Right renal pelvis (tissue), 4 donors: ENCODE data around the gene MOCS3. TPM values are rescaled to one million over a fixed set of nuclear protein-coding genes. Genes with fewer than 3 reads are reported as not detected.

Experiments used
- DNase-seq, 4 donors: peaks; one replicate each; pipeline ENCODE4 v3.0.0-alpha.2; 2013; ENCODE audit warnings: low read depth in 4 of 4, low spot score in 3 of 4, missing footprints in 1 of 4
- polyA plus RNA-seq, 4 donors: library from polyadenylated mRNA; unstranded; fragments of 120-200 nt; gene quantifications; one replicate each; pipeline ENCODE4 v1.2.1, GENCODE V29; 2013; ENCODE audit not compliant: insufficient read length in 4 of 4

Gene MOCS3
- polyA plus RNA-seq, 4 donors, result 5.2 to 5.8 (median 5.5) TPM

DNA sequence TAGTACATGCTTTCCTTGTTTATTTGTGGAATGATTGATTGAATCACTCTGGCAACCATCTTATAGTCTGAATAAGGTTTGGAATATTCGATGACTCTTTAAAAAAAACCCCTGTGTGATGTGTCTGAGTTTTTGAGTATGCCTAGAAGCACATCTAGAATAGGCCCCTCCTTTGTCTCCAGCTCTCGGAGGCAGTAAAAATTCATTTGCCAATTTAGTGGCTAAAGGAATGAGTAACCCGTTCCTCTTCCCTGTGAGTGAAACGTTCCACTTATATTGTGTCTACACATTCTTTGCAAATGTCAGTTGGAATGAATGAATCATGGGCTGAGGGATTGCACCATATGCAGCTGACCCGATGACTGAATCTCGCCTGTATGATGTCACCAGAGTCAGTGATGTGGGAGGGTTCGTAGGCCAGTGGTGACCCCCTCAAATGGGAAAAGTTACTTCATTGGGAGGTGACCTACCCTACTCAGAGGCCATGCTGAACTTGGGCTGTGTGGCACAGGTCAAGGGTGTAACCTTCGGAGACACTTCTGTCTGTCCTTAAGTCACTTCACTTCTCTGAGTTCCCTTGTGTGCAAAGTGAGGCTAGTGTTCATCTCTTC is 21.6 kb downstream of the MOCS3 start:
- no peak for DNase-seq

DNA sequence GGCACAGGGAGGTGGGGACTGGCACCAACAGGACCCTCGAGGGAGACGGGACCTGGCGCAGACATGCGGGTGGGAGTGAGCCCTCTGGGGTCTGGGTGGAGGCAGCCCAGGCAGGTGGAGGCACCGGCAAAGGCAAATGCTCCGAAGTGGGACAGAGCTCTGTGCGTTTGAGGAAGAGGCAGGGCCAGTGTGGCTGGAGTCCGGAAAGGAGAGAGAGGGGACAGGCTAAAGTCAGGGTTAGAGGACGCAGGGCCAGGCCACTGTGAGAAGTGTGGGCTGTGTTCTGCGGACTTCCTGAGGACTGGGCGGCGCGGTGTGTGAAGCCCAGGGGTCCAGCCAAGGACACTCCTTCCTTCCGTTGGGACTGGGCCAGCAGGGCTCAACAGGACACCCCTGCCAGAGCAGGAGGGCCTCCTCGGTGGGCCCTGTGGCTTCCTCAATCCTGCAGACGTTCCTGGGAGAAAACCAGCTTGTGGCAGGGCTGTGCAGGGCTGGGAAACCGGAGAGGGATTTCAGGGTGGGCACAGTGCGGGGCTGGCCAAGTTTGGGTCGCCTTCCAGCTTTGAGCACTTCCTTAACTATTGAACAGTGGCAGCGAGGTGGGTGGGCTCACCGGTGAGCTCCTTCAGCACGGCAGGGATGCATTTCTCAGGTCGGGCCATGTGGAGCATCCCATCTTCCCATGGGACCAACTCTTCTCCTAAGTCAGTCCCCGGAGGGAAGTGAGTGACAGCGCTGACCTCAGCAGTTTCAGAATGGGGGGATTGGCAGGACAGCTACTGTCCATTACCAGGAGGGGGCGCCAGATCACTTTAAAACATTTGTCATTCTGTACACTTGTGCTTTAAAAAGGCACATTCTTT is 22.5 kb downstream of the MOCS3 start:
- no peak for DNase-seq

DNA sequence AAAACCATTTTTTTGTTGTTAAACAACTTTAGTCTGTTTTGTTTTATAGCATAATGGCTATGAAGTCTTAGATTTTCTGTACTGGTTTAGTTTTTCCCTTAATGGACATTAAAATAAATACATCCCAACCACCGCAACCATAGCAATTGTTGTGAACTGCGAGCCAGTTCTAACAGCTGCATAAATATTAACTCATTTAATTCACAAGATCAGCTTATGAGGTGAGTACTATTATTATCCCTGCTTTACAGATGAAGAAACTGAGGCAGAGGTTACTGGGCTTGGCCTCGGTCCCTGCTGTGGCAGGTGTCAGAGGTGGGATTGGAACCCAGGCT is 23.1 kb downstream of the MOCS3 start:
- no peak for DNase-seq

DNA sequence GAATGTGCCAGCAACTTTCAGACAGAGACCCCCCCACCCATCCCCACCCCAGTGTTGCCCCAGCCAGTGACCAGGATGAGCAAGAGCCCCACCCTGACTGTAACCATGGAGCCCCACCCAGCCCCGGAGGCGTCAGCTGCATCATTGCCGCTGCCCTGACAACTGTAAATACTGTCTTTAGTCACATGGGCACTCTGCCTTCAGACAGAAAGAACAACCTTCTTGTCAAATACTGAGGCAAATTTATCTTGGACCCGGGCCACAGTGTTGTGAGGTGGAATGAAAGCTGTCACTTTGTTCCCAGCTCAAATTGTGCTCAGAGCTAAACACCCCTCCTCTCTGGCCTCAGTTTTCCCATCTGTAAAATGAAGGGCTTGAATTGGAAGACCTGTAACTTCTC is 23.7 kb downstream of the MOCS3 start:
- DNase-seq, result no peak

DNA sequence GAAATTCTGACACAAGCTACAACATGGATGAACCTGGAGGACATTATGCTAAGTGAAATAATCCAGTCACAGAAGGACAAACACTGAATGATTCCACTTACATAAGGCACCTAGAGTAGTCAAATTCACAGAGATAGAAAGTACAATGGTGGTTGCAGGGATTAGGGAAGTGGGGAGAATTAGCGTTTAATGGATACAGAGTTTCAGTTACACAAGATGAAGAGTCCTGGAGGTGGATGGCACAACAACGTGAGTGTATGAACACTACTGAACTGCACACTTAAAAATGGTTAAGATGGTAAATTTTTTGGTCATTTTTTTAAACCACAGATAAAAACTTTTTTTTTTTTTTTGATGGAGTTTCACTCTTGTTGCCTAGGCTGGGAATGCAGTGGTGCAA is 24.7 kb downstream of the MOCS3 start:
- DNase-seq, result no peak

DNA sequence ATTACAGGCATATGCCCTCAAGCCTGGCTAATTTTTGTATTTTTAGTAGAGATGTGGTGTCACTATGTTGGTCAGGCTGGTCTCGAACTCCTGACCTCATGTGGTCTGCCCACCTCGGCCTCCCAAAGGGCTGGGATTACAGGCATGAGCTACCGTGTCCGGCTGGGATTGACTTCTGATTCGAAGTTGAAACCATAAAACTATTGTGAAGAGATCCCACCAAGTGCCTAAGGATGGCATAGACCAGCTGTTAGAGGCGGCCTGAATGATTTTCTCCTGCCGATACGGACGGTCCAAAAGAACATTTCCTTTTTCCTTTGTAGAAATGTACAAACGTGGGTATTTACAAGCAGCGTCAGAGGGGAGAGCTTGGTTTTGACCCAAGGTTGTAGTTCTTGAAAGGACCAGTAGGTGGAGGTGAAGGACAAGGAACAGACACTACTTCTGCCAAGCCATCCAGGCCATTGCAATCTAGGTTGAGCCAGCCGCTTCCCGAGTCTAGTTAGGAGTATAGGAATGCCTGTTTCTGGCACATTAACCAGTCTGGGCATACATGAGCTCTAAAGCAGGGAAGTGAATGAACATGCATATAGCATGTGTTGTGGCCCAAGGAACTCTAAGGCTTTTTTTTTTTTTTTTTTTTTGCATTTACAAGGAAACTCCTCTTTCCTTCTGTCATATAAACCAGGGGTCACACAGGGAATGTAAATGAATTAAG is 29.0 kb downstream of the MOCS3 start:
- peak; percentile 72 to 85 (median 78) for DNase-seq

DNA sequence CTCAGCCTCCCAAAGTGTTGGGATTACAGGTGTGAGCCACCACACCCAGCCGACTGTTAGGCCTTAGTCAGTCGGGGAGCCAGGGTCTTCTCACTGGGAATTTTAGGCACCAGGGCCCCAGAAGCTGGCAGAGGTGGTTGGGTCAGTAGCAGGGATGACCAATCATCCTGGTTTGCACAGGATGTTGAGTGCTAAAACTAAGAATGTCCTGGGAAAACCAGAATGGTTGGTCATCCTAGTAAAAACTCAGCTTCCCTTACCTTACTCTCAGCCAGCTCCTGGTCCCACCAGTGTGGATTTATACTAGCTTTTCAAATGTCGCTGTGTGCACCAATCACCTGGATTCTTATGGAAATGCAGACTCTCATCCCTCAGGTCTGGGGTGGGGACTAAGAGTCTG is 32.5 kb downstream of the MOCS3 start:
- DNase-seq, result no peak

DNA sequence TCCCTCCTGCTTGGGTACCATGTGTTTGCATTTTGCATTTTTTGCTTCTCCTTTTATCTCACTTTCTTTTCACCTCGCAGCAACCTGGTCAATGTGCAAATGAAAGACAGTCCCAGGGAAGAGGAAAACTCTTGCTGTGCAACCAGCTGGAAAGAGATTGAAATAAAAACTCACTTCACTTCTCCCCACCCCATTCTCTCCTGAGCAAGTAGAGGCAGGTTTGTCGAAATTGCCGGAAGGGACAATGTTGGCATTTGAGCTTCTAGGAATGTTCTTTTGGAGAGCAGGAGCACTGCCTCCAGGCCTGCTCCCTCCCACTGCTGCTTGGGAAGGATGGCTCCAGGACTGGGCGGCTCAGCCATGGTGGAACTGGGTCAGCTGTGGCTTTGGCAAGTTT is 33.7 kb downstream of the MOCS3 start:
- no peak for DNase-seq

DNA sequence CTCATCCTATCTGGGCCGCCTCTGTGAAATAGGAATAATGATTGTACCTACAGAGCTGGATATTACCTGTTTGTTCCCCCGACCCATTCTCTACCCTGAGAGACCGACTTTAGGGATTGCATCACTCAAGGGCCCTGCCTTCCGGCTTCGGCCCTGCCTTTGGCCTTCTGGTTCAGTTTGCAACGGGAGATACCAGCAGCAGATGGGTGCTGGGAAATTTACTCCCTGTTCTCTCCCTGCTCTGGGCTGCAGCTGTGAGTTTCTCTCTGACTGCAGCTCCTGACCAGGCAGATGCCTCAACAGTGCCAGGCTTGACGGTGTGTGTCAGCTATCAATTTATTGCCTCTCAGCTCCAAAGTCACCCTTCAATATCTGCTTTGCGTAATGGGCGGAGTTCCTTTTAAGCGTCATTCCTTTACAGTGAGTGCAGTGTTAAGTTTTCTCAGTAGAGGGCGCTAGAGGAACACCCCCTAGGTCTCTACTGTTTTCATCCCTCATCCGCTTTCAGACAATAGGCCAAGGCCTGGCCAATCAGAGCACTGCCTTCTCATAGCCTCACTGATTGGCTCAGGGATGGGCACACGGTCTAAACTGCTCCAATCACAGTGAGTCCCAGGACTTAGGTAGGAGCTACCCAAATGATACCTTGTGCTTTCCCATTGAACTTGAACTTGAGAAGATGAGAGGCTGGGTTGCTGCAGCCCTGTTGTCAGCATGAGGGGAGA is 34.3 kb downstream of the MOCS3 start:
- no peak for DNase-seq

DNA sequence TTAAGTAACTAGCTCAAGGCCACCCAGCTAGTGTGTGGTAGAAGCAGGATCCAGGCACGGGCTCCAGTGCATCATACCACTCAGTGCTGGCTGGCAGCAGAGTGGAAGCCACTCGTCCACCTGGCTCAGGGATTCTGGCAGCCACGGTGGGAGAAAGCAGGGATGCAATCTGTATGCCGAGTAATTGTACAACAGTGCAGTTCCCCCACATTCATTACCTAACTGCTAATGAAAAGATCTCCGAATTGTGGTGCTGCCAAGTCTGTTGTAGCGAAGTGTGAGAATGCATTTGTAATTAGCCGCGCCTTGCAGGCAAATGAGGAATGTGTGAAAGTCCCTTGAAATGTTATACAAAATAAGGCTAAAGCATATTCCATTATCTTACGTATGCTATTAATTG is 35.3 kb downstream of the MOCS3 start:
- no peak for DNase-seq

DNA sequence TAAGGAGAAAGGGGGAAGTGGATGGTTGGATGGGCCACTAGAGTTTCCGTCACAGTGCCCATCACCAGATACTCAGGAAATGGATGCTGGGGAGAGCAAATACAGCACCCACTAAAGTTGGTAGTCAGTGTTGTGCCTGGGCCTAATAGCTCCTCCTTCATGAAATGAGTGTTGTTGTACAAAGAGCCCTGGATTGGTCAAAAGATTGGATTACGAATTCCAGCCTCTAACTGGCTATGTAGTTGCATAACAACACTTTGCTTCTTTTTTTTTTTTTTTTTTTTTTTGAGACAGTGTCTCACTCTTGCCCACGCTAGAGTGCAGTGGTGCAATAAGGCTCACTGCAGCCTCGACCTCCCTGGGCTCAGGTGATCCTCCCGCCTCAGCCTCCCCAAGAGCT is 36.9 kb downstream of the MOCS3 start:
- no peak for DNase-seq

DNA sequence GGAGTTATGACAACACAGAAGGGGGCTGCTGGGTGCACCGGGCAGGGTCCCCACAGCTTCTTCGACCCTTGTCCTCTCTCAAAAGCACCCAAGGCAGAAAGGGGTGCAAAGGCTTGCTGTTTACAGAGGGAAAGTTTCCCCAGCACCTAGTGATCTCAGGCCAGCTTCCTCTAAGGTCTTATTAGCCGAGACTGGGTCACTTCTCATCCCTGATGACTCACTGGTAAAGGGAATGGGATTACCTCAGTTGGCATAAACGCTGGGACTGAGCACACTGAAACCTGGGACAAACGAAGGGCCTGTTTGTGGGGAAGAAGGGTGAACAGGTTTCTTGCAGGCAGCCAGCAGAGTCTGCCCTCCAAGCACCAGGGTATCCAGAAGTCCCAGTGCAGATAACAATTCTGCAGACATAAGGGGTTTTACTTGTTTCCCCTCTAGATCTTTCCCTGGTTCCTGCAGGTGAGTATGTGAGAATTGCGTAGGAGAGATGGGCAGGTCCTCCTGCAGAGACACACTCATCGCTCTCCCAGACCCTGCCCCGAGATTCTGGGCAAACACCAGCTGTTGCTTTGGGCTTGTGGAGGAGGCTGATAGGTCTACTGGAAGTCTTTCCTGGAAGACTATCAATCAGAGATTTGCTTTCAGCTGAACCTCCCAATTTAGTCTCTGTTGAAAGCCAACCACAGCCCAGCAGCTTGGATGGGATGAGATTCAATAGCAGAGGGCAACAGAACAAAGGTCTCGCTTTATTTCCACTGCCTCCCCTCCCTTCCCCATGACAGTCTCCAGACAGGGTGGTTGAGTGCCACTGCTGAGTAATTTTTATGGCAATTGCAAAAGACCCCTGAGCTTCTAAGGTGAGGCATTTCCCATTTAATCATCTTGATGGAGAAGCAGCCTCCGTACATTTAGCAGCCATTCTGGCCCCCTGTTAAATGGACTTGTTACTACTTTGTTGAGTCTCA is 38.6 kb downstream of the MOCS3 start:
- no peak for DNase-seq

DNA sequence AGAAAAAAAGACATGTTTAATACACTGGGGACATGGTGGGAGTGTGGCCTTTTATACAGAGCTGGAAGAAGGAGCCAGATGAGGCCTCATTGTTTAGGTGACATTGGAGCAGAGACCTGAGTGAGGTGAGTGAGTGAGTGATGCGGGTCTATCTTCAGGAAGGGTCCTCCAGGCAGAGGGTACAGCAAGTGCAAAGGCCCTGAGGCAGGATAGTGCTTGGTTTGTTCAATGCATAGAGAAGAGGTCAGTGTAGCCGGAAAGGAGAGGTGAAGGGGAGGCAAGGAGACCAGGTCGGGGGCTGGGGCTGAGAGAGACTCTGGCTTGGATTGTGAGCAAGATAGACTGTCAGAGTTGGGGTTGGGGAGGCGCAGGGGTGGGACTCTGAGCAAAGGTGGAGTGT is 40.7 kb downstream of the MOCS3 start:
- no peak for DNase-seq

DNA sequence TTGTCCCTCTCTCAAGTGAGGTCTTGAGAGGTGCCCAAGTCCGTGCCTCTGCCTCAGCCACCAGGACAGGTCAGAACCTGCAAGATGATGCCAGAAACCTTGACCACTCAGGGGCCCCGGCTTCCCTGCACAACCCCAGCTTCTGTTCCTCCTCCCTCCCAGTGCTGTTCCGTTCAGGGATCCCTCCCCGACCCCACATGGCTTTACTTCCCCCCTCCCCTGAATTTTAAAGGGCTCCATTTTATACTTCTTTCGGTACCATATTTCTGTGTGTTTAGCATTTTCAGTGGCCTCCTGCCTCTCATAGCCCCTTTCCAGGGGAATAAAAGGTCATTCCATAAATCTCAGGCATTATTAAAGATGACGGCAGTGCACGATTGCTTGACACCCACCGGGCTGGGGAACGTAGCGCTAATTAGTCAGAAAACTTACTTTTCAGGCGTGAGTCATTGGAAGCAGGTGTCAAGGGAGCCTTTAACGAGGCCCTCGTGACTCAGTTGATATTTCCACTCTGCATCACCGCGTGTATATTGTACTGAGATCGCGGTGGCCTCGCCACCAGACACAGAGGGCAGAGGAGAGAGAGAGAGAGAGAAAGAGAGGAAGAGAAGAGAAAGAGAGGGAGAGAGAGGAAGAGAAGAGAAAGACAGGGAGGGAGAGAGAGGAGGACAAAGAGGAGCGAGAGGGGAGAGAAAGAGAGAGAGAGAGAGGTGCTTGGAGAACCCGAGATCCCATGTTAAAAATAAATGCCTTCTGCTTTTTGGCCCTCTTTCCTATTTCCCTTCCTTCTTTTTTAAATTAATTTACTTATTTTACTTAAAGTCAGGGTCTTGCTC is 43.0 kb downstream of the MOCS3 start:
- DNase-seq, result no peak

DNA sequence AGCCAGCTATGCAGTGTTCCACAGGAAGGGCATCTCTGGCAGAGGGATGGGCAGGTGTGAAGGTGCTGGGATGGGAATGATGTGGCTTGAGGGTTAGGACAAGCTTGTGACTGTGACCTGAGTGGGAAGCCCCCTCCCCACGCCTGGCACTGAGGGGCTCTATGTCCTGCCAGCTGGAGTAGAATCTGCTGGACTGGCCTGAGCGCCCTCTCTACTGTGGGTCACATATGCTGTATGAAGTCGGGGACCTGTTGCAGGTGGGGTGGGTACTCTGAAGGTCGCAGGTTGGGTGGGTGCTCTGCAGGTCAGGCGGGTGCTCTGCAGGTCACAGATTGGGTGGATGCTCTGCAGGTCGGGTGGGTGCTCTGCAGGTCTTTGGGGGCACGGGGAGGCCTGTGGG is 44.0 kb downstream of the MOCS3 start:
- DNase-seq, result no peak

DNA sequence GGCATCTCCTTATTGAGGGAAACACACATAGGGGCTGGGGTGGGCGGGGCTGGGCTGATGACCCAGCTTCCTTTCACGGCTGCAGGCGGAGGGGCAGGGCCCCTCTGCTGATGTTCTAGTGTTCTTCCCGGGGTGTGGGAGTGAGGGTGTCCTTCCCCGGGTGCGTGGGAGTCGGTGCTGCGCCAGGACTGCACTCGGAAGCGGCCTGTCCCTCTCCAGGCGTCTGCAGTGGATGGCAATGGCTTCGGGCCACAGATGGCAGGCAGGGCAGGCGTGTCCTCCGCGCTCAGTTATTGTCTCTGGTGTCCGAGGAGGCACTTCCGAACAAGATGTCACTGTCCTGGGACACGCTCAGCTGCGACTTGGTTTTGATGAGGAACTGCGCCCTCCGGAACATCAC is 45.1 kb downstream of the MOCS3 start:
- DNase-seq, result no peak

DNA sequence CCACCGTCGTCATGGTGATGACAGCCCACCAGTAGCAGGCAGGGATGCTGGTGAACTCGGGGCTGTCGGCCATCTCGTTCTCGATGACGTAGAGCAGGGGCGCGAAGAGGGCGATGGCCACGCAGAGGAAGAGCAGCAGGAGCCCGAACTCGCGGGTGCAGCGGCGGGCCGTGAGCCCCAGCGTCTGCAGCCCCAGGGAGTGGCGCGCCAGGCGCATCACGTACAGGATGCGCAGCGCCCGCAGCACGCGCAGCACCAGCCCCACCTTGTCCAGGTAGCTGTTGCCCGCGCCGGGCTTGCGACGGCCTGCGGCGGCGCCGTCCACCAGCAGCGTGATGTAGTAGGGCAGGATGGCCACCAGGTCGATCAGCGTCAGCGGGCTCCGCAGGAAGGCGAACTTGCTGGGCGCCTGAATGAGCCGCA is 45.7 kb downstream of the MOCS3 start:
- DNase-seq, result no peak

DNA sequence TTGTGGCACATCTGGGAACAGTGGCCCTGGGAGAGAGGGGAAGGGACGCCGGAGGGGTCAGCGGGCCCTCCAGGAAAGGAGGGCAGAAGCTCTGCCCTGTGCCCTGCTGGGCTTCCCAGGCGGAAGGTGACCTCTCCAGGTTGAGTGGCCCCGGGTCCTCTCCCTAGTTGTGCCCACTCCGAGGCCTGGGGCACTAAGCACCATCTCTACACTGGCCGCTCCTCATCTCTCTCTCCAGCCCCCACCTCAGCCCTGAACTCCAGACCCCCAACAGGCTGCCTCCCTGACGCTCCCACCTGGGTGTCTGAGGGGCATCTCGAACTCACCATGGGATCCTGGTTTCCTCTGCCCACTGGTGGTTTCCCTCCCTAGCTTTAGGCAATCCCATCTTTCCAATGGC is 46.2 kb downstream of the MOCS3 start:
- DNase-seq, result no peak

DNA sequence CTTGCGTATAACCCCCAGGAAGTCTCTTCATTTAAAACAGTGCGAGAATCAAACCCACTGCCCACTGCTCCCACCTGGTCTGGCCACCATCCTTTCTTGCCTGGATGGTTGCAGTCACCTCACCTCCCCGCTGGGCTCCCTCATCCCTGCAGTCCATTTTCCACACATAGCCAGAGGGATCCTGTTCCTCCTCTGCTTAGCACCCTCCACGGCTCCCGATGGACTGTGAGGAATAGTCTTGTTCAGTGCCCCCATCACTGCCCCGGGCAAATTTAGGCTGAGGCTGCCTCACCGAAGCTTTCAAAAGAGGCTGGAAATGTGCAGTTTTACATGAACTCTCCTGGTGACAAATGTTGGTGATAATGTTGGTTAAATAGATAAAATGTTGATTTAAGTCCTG is 46.6 kb downstream of the MOCS3 start:
- DNase-seq, result no peak
